Kidney tubule cell (primary cell): Measurements from ENCODE around the gene TMEM117.
"Not testable (repeated sequence)": the region's sequence is repeated elsewhere in the genome, so short reads cannot be mapped to it uniquely, and the experiment has no call there.

Experiments used
- DNase-seq: peaks from one replicate; pipeline ENCODE4 v3.0.0-alpha.2; 2018; ENCODE audit warnings: low spot score

TMEM117 gene

GRCh38 chr12:43841253-43841652 is 5.4 kb downstream of the TMEM117 start:
- no peak for DNase-seq

- no peak for DNase-seq
Observed at GRCh38 chr12:43842259-43842658, 6.4 kb downstream of the TMEM117 start.

GRCh38 chr12:43847425-43848225 is 11.7 kb downstream of the TMEM117 start:
- DNase-seq, result peak; percentile 89

GRCh38 chr12:43848226-43848507 is 12.3 kb downstream of the TMEM117 start:
- DNase-seq, result peak; percentile 9

- DNase-seq, result no peak
Observed at GRCh38 chr12:43848786-43849185, 12.9 kb downstream of the TMEM117 start.

- DNase-seq, result peak; percentile 6
Observed at GRCh38 chr12:43852744-43853143, 16.9 kb downstream of the TMEM117 start.

- DNase-seq, result no peak
Observed at GRCh38 chr12:43856972-43857371, 21.1 kb downstream of the TMEM117 start.

GRCh38 chr12:43858096-43858495 is 22.2 kb downstream of the TMEM117 start:
- no peak for DNase-seq

GRCh38 chr12:43858991-43859390 is 23.1 kb downstream of the TMEM117 start:
- no peak for DNase-seq

- no peak for DNase-seq
Observed at GRCh38 chr12:43861015-43861839, 25.3 kb downstream of the TMEM117 start.

GRCh38 chr12:43861840-43862150 is 25.9 kb downstream of the TMEM117 start:
- no peak for DNase-seq

GRCh38 chr12:43863770-43864366 is 28.0 kb downstream of the TMEM117 start:
- no peak for DNase-seq

- not testable (repeated sequence) for DNase-seq
Observed at GRCh38 chr12:43864557-43864956, 28.7 kb downstream of the TMEM117 start.

GRCh38 chr12:43869184-43869583 is 33.3 kb downstream of the TMEM117 start:
- DNase-seq, result no peak

- not testable (repeated sequence) for DNase-seq
Observed at GRCh38 chr12:43869765-43870164, 33.9 kb downstream of the TMEM117 start.

- DNase-seq, result not testable (repeated sequence)
Observed at GRCh38 chr12:43871258-43871657, 35.4 kb downstream of the TMEM117 start.

- no peak for DNase-seq
Observed at GRCh38 chr12:43872396-43872795, 36.5 kb downstream of the TMEM117 start.

GRCh38 chr12:43878050-43878449 is 42.2 kb downstream of the TMEM117 start:
- DNase-seq, result no peak

GRCh38 chr12:43880547-43880946 is 44.7 kb downstream of the TMEM117 start:
- no peak for DNase-seq

- peak; percentile 69 for DNase-seq
Observed at GRCh38 chr12:43882578-43883178, 46.8 kb downstream of the TMEM117 start.

GRCh38 chr12:43883311-43883710 is 47.4 kb downstream of the TMEM117 start:
- DNase-seq, result no peak

GRCh38 chr12:43883748-43884147 is 47.9 kb downstream of the TMEM117 start:
- DNase-seq, result no peak
